NCI-H1436 treated with DMSO at 0.1 percent for 48 hours (cell line): ENCODE data around the gene NR3C2.

Experiments used
- DNase-seq: peaks from one replicate; lab custom pipeline; 2025; lab: John Stamatoyannopoulos, UW

NR3C2 gene

GRCh38 chr4:148263127-148263526 lies 179.1 kb downstream of the NR3C2 start:
- DNase-seq, result no peak

GRCh38 chr4:148261848-148262247 lies 180.4 kb downstream of the NR3C2 start:
- DNase-seq, result no peak

DNA sequence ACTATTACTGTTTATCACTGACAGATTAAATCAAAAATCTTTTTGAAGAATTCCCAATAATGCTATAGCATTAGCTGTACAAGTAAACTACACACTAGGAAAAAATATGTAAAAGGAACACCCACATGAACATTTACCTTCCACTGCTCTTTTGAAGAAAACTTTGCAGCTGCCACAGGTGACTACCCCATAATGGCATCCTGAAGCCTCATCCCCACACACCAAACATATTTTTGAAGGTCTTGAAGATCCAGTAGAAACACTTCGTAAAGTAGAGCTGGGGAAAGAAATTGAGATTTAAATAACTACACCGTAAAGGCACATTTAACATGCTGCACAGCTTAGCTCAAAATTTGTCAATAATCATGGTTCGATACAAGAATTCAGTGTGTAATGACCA lies 182.4 kb downstream of the NR3C2 start:
- DNase-seq, result no peak

DNA sequence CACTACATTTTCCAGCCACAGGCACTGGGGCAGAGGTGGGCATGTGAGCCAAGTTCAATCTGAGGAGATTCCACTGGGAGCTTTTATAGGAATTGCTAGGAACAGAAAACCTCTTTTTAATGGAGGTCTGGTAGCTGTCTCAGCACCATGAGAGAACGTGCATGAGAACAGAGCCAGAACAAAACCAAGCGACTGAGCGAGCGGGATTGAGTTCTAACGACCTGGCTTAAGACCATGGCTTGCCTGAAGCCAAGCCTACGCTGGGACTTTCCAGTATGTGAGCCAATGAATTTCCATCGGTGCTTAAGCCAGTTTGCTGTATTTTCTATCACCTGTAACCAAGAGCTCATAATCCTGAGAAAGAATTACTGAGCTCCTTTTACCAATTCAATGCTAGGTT lies 183.7 kb downstream of the NR3C2 start:
- DNase-seq, result no peak

- DNase-seq, result no peak
These were observed 186.9 kb downstream of the NR3C2 start for GRCh38 chr4:148255344-148255720.

DNA sequence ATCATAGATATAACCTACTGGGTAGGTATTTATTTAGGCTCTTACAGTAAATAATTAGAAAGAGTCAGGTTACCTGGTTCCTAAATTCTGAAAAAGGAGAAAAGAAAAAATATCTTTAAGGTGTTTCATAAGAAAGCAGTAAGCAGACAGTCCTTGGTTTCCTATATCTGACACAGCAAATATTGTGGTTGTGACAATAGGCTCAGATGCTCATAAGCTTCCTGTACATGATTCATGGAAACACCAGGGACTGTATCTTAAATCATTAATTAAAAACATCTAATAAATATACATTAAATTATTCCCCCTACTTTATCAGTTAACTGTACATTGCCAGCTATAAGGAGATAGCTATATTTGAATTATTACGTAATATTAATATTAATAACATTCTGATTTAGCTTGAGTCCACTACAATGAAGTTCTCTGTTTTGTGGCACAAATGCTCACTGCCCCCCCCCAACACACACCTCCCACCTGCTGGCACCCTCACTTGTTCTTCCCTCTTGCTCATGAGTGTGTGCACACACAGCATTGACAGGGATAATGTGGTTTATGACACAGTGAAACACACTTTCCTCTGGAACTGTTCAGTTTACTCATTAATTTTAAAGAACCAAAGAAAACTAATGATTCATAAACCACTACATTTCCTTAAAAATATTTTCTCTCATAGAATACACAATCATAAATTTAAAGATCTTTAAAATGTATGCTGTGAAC lies 187.4 kb downstream of the NR3C2 start:
- no peak for DNase-seq

DNA sequence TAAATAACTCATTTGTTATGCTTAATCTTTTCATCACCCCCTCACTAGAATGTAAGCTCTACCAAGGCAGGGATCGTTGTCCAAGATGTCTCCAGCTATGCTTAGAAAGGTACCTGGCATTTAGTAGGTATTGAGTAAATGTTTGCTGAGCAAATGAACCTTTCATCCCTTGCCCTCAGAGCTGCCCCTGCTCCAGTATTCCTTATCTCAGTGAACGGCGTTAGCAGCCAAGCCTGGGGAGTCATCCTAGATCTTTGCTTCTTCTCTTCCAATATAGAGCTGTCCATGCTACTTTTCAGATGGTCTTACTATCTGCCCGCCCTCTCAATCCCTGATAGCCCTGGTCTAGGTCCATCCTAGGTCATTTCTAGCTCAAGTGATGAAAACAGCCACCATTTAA lies 188.4 kb downstream of the NR3C2 start:
- DNase-seq, result no peak

DNA sequence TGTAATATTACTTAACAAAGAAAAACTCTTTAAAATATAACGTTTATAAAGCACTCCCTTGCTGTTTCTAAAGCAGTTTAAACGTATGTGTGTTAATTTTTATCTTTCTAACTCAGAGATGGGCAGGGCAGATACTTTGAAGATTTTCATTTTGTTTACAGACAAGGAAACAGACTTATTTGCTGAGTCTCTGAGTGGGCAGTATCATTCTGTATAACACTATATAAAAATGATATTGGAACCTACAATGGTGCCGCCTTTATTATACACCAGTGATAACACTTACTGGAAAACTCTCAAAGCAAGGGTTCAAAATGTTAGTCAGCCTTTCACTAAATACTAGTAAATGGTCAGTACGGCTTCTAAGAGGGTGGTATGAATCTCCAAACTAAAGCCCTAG lies 193.4 kb downstream of the NR3C2 start:
- DNase-seq, result no peak

GRCh38 chr4:148245015-148245414 lies 197.2 kb downstream of the NR3C2 start:
- DNase-seq, result no peak

GRCh38 chr4:148243837-148244236 lies 198.4 kb downstream of the NR3C2 start:
- DNase-seq, result no peak

DNA sequence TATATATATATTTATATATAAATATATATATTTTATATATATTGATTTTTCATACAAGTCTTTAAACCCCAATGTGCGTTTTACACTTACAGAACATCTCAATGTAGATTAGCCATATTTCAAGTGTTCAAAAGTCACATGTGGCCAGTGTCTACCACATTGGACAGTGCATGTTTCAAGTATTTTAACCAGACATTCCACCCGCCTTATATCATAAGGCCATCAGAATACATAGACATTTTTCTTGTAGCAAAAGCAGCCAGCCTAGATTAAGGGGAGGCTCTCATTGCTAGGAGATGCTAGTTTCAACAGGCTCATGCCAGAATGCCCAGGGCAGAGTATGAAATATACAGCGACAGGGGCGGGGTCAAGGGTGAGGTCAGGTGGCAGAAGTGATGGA lies 202.0 kb downstream of the NR3C2 start:
- DNase-seq, result no peak

- DNase-seq, result no peak
These were observed 202.7 kb downstream of the NR3C2 start for GRCh38 chr4:148239494-148239985.

DNA sequence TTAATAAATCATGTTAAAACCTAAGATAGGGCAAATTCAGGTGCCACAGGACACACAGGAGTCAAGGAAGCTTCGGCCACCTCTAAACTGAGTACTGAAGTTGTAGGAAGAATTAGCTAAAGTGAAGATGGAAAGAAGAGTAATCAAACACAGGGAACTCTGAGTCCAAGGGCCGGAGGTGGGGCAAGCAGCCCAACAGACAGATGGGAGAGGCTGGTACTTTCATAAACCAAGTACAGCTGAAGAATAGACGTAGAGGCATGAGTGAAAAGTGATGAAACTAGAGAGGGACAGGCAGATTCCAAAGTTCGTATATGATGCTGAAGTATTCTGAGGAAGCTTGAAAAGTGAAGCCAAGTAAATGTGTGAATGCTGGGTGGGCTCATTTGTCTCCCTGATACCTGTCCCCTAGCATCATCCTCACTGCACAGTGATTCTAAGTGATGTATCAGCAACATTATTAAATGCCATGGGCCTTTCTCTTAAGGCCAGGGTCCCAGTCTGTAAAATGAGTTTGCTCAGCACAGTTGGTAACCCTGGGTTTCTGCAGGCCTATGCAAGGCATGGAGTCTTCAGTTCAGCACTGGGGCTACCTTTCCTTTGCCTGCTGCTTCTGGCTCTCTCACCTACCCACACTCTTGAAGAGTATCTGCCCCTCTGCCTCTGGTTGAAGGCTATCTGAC lies 203.3 kb downstream of the NR3C2 start:
- DNase-seq, result no peak

- DNase-seq, result no peak
These were observed 204.1 kb downstream of the NR3C2 start for GRCh38 chr4:148238086-148238485.

GRCh38 chr4:148235809-148236208 lies 206.4 kb downstream of the NR3C2 start:
- no peak for DNase-seq

DNA sequence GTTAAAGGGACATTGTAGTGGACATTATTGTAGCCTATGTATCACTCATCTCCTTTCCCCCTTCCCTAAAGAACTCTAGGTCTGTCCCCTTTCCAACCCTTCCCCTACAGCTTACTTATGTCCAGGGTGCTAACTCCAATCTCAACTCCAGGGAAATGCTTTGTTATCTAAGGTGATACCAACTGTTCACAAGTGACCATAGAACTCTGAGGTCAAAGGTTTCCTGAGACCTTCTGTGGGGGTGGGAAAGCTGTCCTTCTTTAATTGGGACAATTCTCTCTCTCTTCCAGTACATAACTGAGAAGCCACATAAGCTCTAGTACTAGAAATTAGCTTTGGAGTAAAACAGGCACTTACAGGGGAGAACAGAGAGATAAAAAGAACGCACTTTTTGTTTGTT lies 212.4 kb downstream of the NR3C2 start:
- no peak for DNase-seq

DNA sequence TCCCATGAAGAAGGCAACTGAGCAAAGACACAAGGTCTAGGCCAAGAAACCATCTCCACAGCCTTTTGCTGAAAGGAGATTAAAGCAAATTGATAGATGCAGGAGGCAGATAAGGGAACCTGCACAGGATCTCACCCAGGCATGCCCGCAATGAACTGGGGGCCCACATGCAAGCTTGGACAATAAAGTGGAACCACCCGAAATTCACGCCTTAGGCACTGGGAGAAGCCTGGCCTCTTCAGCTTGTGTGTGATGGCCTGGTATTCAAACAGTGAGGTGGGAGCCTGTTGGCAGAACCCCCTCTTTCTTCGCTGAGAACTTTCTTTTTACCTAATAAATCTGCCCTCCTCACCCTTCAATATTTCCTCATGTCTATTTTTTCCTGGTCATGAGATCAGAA lies 213.2 kb downstream of the NR3C2 start:
- no peak for DNase-seq

DNA sequence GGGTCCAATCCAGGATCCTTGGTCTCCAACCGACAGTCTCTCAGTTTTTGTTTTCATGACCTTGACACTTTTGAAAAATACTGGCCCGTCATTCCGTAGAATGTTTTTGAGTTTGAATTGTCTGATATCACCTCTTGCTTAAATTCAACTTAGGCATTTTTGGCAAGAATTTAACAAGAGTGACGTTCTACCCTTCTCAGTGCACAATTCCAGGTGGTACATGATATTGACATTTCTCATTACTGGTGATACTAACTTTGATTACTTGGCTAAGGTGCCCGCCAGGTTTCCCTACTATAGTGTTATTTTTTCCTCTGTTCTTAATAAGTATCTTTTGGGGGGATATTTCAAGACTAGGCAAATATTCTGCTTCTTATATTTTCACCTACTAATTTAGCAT lies 215.1 kb downstream of the NR3C2 start:
- no peak for DNase-seq

GRCh38 chr4:148226341-148226740 lies 215.9 kb downstream of the NR3C2 start:
- no peak for DNase-seq

- DNase-seq, result no peak
These were observed 216.6 kb downstream of the NR3C2 start for GRCh38 chr4:148225639-148226038.

- no peak for DNase-seq
These were observed 217.7 kb downstream of the NR3C2 start for GRCh38 chr4:148224476-148224875.

- DNase-seq, result no peak
These were observed 219.1 kb downstream of the NR3C2 start for GRCh38 chr4:148222991-148223660.
